NT2/D1 (cell line): ENCODE results near the gene RNF2.

ENCODE experiments used
- DNase-seq: peaks from one replicate; pipeline ENCODE4 v3.0.0-alpha.2; 2011; ENCODE audit warnings: low read depth, low spot score
- H3K27me3 ChIP-seq: 2 replicates; pipeline ENCODE4 v1.6.0; 2011; ENCODE audit warnings: mild to moderate bottlenecking; ENCODE audit not compliant: insufficient read length, insufficient read depth
- H3K36me3 ChIP-seq: 2 replicates; pipeline ENCODE4 v1.6.1; 2011; ENCODE audit warnings: mild to moderate bottlenecking, low read length, mixed read lengths; ENCODE audit not compliant: insufficient read depth, insufficient read length
- H3K4me1 ChIP-seq: 2 replicates; pipeline ENCODE4 v1.5.1; 2011; ENCODE audit not compliant: insufficient read depth, insufficient read length
- H3K4me3 ChIP-seq: 2 replicates; pipeline ENCODE4 v1.5.1; 2011; ENCODE audit warnings: low read depth; ENCODE audit not compliant: insufficient read length
- H3K9ac ChIP-seq: 2 replicates; pipeline ENCODE4 v1.6.0; 2011; ENCODE audit warnings: low read depth; ENCODE audit not compliant: insufficient read length
- H3K9me3 ChIP-seq: 2 replicates; pipeline ENCODE4 v1.5.1; 2011; ENCODE audit warnings: mild to moderate bottlenecking, low read length; ENCODE audit not compliant: insufficient read depth
- SUZ12 ChIP-seq: IDR thresholded peaks from 2 replicates; pipeline ENCODE4 v1.6.1; 2011; ENCODE audit not compliant: insufficient read length, insufficient read depth; ENCODE audit errors: extremely low read depth
- YY1 ChIP-seq: IDR thresholded peaks from 2 replicates; pipeline ENCODE4 v1.6.1; 2011; ENCODE audit not compliant: insufficient read length, insufficient read depth
- ZNF274 ChIP-seq: IDR thresholded peaks from 2 replicates; pipeline ENCODE4 v1.6.1; 2011; ENCODE audit warnings: mild to moderate bottlenecking, low read depth, low read length

Gene RNF2

DNA sequence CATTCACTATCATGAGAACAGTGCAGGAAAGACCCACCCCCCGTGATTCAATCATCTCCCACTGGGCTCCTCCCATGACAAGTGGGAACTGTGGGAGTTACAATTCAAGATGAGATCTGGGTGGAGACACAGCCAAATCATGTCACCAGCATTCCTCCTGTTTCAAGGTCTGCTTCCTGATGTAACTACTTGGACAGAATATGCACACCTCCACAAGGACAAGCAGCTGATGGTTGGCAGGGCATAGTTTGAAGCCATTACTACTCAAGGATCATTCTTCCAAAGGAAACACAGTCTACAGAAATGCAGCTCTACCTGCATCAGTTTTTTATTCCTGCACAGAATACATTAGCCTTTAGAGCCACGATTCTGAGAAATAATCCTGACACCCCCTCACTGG is 28.5 kb upstream of the RNF2 start:
- no peak for DNase-seq
- Histone ChIP-seq H3K9ac (no peak overlapping the region), H3K4me3 (no peak overlapping the region), H3K27me3 (no peaks in the 10 kb centered on the region), H3K4me1 (no peaks in the 10 kb centered on the region), H3K36me3 (no peaks in the 10 kb centered on the region), H3K9me3 (no peaks in the 10 kb centered on the region)
- no peak for TF ChIP-seq SUZ12
- no peak for TF ChIP-seq YY1
- TF ChIP-seq ZNF274, result no peak

DNA sequence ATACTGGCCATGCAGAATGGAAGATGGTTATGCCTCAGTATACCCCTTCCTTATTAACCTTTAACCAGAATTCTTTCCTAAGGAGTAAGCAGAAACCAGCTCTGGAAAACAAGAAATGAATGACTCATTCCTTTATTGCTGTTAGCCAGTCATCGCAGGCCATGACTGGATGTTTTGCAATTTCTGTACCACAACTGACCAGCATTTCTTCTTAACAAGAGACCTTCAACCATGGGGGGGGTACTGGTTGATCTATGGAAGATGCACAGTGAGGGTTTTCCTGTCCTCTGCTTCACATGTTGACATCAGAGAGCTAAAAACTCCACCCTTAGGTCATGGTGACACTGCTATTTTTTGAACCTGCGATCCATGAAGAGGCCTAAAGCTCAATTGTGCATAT is 28.0 kb upstream of the RNF2 start:
- TF ChIP-seq ZNF274, result no peak
- no peak for TF ChIP-seq SUZ12
- TF ChIP-seq YY1, result no peak
- no peak overlapping the region for H3K9ac ChIP-seq
- DNase-seq, result no peak

DNA sequence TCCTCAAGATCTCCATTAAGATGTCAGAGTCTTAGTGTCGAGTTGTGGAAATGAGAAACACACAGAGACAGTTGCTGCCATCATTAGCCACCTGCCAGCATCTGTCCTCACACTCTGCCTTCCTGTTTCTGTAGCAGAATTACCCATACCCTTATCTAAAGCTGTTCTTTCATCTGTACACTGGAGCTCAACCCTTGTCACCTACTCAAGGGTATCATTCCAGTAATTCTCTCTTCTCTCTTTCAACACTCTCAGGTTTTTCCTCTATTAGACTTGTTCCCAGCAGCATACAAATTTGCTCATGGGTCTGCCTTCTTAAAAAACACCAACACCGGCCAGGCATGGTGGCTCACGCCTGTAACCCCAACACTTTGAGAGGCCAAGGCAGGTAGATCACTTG is 27.4 kb upstream of the RNF2 start:
- Histone ChIP-seq H3K4me1 (no peaks in the 10 kb centered on the region), H3K9ac (no peak overlapping the region), H3K27me3 (no peaks in the 10 kb centered on the region), H3K36me3 (no peaks in the 10 kb centered on the region), H3K9me3 (no peaks in the 10 kb centered on the region), H3K4me3 (no peak overlapping the region)
- no peak for DNase-seq
- TF ChIP-seq SUZ12 (no peak), YY1 (no peak), ZNF274 (no peak)

More for the DNA sequence above, 28.0 kb upstream of the RNF2 start:
- no peak overlapping the region for H3K4me3 ChIP-seq
- H3K27me3 ChIP-seq, result no peaks in the 10 kb centered on the region
- H3K36me3 ChIP-seq, result no peaks in the 10 kb centered on the region
- no peaks in the 10 kb centered on the region for H3K4me1 ChIP-seq
- H3K9me3 ChIP-seq, result no peaks in the 10 kb centered on the region

DNA sequence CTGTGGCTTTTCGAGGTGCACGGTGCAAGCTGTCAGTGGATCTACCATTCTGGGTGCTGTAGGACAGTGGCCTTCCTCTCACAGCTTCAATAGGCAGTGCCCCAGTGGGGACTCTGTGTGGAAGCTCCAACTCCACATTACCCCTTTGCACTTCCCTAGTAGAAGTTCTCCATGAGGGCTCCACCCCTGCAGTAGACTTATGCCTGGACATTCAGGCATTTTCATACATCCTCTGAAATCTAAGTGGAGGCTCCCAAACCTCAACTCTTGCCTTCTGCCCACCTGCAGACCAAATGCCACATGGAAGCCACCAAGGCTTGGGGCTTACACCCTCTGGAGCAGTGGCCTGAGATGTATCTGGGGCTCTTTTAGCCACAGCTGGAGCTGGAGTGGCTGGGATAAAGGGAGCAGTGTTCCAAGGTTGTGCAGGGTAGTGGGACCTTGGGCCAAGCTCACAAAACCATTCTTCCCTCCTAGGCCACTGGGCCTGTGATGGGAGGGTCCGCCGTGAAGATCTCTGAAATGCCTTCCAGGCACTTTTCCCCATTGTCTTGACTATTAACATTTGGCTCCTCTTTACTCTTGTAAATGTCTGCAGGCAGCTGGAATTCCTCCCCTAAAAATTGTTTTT is 18.0 kb upstream of the RNF2 start:
- no peak overlapping the region for H3K9ac ChIP-seq
- TF ChIP-seq YY1 (no peak), ZNF274 (no peak), SUZ12 (no peak)
- peaks cover 31% of the 10 kb centered on the region for H3K9me3 ChIP-seq
- no peaks in the 10 kb centered on the region for H3K36me3 ChIP-seq
- no peaks in the 10 kb centered on the region for H3K4me1 ChIP-seq
- no peak for DNase-seq
- H3K27me3 ChIP-seq, result no peaks in the 10 kb centered on the region
- H3K4me3 ChIP-seq, result no peak overlapping the region

DNA sequence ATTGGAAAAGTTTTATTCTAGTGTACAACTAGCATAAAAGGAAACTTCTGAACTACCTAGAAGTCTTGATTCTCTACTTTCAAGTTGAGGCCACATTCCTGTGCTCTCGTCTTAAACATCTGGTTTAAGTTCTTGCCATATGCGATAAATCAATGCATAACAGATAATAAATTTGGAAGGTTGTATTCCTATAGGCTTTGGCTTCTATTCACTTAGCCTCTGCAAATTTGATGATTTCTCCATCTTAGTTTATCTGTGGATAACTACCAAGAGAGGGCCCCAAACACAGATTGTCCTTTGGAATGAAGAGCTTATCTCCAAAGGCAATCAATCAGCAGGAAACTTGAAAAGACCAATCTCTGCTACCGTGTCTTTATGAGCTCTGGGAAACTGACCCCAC is 11.7 kb upstream of the RNF2 start:
- H3K9ac ChIP-seq, result no peak overlapping the region
- TF ChIP-seq SUZ12, result no peak
- no peak for TF ChIP-seq ZNF274
- no peak for TF ChIP-seq YY1
- no peak for DNase-seq
- no peaks in the 10 kb centered on the region for H3K27me3 ChIP-seq
- H3K4me1 ChIP-seq, result no peaks in the 10 kb centered on the region
- no peaks in the 10 kb centered on the region for H3K36me3 ChIP-seq
- H3K4me3 ChIP-seq, result no peak overlapping the region
- H3K9me3 ChIP-seq, result no peaks in the 10 kb centered on the region

DNA sequence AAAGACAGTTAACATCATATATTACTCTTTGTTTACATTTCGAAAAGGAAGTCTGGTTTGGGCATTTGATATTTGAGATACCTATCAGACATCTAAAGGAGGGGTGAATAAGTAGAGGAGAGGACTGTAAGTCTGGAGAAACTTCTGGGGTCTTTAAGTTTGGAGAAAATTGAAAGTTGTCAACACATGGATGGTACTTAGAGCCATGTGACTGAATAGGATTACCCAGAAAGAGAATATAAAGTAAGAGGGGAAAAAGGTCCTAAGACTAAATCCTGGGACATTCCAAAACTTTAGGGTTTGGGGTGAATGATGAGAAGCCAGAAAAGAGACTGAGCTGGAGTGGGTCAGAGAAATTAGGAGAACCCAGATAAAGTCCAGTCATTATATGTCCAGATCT is 10.1 kb upstream of the RNF2 start:
- DNase-seq, result no peak
- TF ChIP-seq ZNF274 (no peak), YY1 (no peak), SUZ12 (no peak)
- no peaks in the 10 kb centered on the region for H3K27me3 ChIP-seq
- no peaks in the 10 kb centered on the region for H3K9me3 ChIP-seq
- H3K4me3 ChIP-seq, result no peak overlapping the region
- H3K4me1 ChIP-seq, result no peaks in the 10 kb centered on the region
- no peak overlapping the region for H3K9ac ChIP-seq
- no peaks in the 10 kb centered on the region for H3K36me3 ChIP-seq

DNA sequence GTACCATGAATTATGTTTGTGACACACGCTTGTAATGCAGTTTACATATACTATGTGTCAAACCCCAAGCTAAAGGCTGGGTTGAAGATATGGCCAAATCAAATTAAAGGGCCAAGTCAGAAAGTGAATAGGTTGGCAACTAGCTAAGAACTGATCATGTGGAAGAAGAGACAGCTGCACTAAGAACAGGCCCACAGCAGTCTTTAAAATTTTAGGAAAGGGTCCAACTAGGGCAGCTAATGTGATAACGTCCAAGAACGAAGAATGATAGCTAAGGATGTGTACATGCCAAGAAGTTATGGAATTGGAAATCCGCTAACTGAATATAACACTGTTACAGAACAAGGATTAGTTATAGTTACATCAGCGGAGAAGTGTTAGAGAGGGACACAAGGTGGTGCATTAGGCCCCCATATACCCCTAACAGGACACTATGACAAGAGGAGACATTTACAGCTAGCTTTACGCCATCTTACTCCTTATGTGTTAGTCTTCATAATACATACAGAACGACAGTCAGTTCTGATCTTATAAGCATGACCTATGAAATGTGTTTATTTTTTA is 6.5 kb upstream of the RNF2 start:
- no peak overlapping the region for H3K9ac ChIP-seq
- H3K27me3 ChIP-seq, result no peaks in the 10 kb centered on the region
- TF ChIP-seq SUZ12, result no peak
- no peak for TF ChIP-seq YY1
- no peak for TF ChIP-seq ZNF274
- DNase-seq, result no peak
- H3K9me3 ChIP-seq, result no peaks in the 10 kb centered on the region
- H3K4me1 ChIP-seq, result no peaks in the 10 kb centered on the region
- H3K4me3 ChIP-seq, result no peak overlapping the region
- H3K36me3 ChIP-seq, result no peaks in the 10 kb centered on the region
